Stomach smooth muscle (tissue), 2 donors: ENCODE measurements around the gene CYP2E1.
"Not testable (repeated sequence)": the region's sequence is repeated elsewhere in the genome, so short reads cannot be mapped to it uniquely, and the experiment has no call there.

Experiments used
- H3K27ac ChIP-seq: one replicate; pipeline ENCODE4 v1.7.0; 2013; ENCODE audit warnings: mild to moderate bottlenecking, low read length, inconsistent platforms
- H3K27me3 ChIP-seq, 2 donors: one replicate each; pipeline ENCODE4 v1.7.0; 2013; ENCODE audit warnings: low read length in 2 of 2; ENCODE audit not compliant: insufficient read depth in 2 of 2, control insufficient read depth in 1 of 2
- H3K36me3 ChIP-seq, 2 donors: one replicate each; pipeline ENCODE4 v1.7.0; 2013; ENCODE audit warnings: low read length in 2 of 2; ENCODE audit not compliant: control insufficient read depth in 2 of 2, insufficient read depth in 2 of 2
- H3K4me1 ChIP-seq: one replicate; pipeline ENCODE4 v1.7.0; 2013; ENCODE audit warnings: low read length; ENCODE audit not compliant: control insufficient read depth, insufficient read depth
- H3K4me3 ChIP-seq, 2 donors: one replicate each; pipeline ENCODE4 v1.7.0; 2013; ENCODE audit warnings: low read length in 2 of 2
- H3K9ac ChIP-seq, 2 donors: one replicate each; pipeline ENCODE4 v1.7.0; 2013; ENCODE audit warnings: low read length in 2 of 2, mild to moderate bottlenecking in 1 of 2
- H3K9me3 ChIP-seq, 2 donors: one replicate each; pipeline ENCODE4 v1.7.0; 2013; ENCODE audit warnings: low read length in 2 of 2; ENCODE audit not compliant: control insufficient read depth in 2 of 2
- donor health status: healthy.
- donor health status: Pancreatic carcinoma.

The CYP2E1 gene

DNA sequence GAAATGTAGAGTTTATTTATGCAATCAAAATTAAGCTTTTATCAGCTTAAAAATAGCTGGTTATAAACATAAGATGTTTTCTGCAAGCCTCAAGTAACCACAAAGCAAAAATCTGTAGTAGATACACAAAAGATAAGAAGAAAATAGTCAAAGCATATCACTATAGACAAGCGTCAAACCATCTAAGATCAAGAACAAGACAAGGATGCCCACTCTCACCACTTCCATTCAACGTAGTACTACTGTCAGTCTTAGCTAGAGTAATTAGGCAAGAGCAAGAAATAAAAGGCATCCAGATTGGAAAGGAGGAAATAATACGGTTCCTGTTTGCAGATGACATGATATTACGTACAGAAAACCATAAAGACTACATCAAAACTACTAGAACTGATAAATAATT lies 17.5 kb upstream of the CYP2E1 start:
- no peak overlapping the region for H3K9ac ChIP-seq
- H3K27me3 ChIP-seq = no peaks in the 10 kb centered on the region
- peaks cover 3 to 6% of the 10 kb centered on the region in 2 donors for H3K9me3 ChIP-seq
- no peak overlapping the region for H3K4me3 ChIP-seq
- no peaks in the 10 kb centered on the region for H3K4me1 ChIP-seq
- H3K36me3 ChIP-seq = peaks cover 0 to 2% of the 10 kb centered on the region in 2 donors
- H3K27ac ChIP-seq = no peak overlapping the region

DNA sequence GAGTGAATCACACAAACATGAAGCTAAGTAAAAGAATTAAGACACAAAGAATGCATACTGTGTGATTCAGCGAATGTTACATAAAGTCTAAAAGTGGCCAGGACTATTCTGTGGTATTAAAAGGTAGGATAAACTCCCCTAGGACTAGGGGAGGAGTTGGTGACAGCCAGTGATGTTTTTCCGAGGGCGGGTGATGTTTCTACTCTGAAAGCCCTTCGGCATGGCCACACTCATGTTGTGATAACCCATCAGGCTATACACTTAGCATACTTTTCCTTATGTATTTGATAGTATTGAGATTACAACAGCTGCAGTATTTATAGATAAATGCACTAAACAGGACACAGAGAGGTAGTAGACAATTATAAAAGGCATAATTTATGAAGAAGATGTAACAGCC lies 15.8 kb upstream of the CYP2E1 start:
- H3K4me1 ChIP-seq = no peaks in the 10 kb centered on the region
- H3K27me3 ChIP-seq = no peaks in the 10 kb centered on the region
- H3K36me3 ChIP-seq = peaks cover 0 to 2% of the 10 kb centered on the region in 2 donors
- H3K9me3 ChIP-seq = peaks cover 3 to 6% of the 10 kb centered on the region in 2 donors
- no peak overlapping the region for H3K9ac ChIP-seq
- no peak overlapping the region for H3K4me3 ChIP-seq
- H3K27ac ChIP-seq = no peak overlapping the region

DNA sequence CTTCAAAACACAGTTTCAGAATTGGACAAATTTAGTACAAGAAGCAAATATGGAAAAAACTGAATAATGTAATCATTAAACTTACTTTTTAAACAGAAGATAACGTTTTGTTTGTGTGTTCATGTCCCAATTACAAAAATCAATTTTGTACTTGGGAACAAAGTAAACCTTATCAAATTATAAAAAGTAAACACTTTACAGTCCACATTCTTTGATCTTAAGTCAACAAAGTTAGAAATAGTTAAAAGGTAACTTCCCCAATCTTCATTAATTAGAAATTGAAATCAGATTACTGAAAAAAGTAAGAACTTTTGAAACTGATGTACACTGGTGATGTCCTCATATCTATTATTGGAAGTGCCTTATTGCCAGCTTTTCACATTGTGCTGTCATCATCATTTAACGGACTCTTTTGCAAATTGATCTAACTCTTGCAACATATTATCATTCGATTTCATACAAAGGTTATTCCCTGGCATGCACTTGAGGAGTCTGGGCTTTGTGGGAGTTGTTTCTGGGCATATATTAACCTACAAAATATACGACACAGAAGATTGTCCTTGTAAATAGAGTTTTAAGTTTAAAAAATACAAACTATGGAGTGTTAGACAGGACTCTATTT lies 15.1 kb upstream of the CYP2E1 start:
- peaks cover 3 to 6% of the 10 kb centered on the region in 2 donors for H3K9me3 ChIP-seq
- no peak overlapping the region for H3K9ac ChIP-seq
- H3K4me1 ChIP-seq = no peaks in the 10 kb centered on the region
- no peaks in the 10 kb centered on the region for H3K27me3 ChIP-seq
- H3K36me3 ChIP-seq = peaks cover 0 to 2% of the 10 kb centered on the region in 2 donors
- no peak overlapping the region for H3K4me3 ChIP-seq
- no peak overlapping the region for H3K27ac ChIP-seq

DNA sequence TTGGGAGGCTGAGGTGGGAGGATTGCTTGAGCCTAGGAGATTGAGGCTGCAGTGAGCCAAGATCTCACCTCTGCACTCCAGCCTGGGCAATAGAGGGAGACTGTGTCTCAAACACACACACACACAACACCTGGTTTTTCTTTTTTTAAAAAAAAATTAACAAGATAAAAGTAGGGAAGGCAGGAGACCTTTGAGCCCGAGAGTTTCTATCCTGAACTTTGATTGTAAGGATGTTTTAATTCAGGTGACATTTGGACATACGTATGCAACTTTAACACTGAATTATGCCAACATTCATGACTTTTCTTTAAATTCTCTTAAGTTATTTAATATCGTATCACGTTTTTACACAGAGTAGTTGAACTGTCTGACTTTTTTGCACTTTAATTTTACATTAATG lies 11.7 kb upstream of the CYP2E1 start:
- Histone ChIP-seq H3K4me3 (no peak overlapping the region), H3K36me3 (no peaks in the 10 kb centered on the region), H3K27me3 (no peaks in the 10 kb centered on the region), H3K9me3 (no peaks in the 10 kb centered on the region), H3K4me1 (peaks cover 3% of the 10 kb centered on the region), H3K27ac (no peak overlapping the region), H3K9ac (no peak overlapping the region)

DNA sequence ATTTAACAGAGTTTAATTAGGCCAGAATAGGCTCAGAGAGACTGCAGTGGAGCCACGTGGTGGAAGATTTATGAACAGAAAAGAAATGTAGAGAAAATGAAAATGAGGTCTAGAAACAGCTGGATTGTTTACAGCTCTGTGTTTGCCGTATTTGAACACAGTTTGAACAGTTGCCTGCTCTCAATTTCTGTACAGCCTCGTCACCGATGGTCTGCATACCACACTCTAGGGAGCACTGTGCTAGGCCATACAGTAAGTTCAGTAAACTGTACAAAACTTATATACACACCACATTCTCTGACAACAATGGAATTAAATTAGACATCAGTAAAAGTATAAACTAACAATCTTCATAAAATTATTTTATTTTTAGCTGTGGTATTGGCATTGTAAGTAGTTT lies 11.1 kb upstream of the CYP2E1 start:
- Histone ChIP-seq H3K36me3 (no peaks in the 10 kb centered on the region), H3K27ac (no peak overlapping the region), H3K27me3 (no peaks in the 10 kb centered on the region), H3K9ac (no peak overlapping the region), H3K4me3 (no peak overlapping the region), H3K9me3 (no peaks in the 10 kb centered on the region), H3K4me1 (peaks cover 3% of the 10 kb centered on the region)

DNA sequence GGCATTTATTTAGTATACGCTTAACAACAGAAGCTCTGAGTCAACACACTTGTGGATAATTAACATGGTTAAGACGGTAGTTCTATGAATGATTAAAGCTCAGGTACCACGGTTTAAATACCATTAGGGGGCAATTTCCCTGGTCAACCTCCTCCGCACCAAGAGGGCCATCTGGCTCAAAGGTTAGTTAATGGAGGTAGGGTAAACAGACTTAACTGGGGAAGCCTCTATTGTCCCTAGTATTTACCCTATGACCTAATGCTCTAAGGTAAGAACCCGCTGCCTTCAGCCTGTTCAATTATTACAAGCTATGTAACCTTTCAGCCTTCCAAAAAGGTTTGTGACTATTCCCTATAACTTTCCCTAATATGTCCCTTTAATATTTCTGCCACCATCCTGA lies 8.6 kb upstream of the CYP2E1 start:
- H3K27me3 ChIP-seq, H3K36me3 ChIP-seq, H3K9ac ChIP-seq, H3K4me3 ChIP-seq, H3K9me3 ChIP-seq, H3K27ac ChIP-seq, H3K4me1 ChIP-seq: not testable (repeated sequence)

DNA sequence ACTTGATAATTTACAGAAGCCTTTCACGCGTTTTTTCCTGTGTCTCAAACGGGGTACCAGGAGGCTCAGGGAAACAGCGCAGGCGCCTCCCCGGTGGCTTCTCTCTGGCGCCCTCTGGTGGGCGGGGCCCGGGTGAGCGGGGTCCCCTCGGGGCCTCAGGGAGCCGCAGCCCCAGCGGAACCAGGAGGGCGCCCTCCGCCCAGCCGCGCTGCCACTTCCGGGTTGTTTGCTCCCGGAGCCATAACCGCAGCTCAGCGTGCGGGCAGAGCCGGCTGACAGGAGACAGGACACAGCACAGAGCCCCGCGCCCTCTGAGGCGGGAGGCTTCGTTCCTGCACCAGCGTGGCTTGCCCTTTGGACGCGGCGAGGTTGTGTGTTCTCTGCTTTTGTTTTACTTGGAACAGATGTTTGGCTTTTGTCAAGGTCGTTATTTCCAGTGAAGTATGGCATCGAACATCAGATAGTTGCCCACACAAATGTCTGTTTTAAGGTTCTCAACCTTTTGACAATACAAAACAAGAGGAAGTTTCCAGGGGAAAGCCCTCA lies 6.9 kb upstream of the CYP2E1 start:
- peaks cover 4 to 6% of the 10 kb centered on the region in 2 donors for H3K9me3 ChIP-seq
- peak overlapping the region; percentile 62 to 64 for H3K9ac ChIP-seq
- H3K4me1 ChIP-seq = peaks cover 3% of the 10 kb centered on the region
- H3K27me3 ChIP-seq = no peaks in the 10 kb centered on the region
- H3K27ac ChIP-seq = peak overlapping the region; percentile 32
- H3K4me3 ChIP-seq = peak overlapping the region; percentile 66 to 72
- no peaks in the 10 kb centered on the region for H3K36me3 ChIP-seq

DNA sequence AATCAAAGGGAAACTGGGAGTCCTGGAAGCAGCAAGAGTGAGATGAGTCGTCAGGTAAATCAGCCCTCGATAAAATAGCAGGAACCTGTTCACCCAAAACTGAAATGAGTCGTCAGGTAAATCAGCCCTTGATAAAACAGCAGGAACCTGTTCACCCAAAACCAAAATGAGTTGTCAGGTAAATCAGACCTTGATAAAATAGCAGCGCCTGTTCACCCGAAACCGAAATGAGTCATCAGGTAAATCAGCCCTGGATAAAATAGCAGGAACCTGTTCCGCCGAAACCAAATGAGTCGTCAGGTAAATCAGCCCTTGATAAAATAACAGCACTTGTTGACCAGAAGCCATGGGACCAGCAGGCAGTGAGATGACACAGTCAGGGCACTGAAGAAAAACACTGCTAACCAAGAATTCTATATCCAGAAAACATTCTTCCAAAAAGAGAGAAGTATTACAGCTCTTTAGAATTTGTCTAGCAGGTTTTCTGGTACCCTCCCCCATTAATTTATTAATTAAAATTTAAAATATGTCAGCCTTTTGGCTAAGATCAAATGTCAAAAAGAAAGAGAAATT lies 3.4 kb upstream of the CYP2E1 start:
- Histone ChIP-seq H3K36me3 (no peaks in the 10 kb centered on the region), H3K9ac (no peak overlapping the region), H3K27me3 (peaks cover 14 to 20% of the 10 kb centered on the region in 2 donors), H3K27ac (no peak overlapping the region), H3K4me3 (no peak overlapping the region), H3K9me3 (peaks cover 6 to 8% of the 10 kb centered on the region in 2 donors), H3K4me1 (peaks cover 16% of the 10 kb centered on the region)

DNA sequence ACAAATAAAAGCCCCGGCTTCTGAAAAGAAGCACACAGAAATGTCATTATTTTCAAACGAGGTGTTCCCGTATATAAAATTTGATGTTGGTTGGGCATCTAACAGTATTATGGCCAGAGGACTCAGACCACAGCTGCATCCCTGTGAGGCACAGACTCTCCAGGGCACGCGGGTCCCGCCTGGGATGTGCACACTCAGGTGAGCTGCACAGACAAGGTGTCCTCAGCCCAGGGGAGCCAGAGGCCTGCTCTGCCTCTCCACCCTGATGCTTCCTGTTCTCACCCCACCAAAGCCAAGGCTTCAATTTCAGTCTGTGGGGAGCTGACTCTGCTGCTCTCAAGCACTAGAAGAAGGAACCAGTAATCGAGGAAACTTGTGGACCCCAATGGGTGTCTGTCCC lies 1.7 kb upstream of the CYP2E1 start:
- H3K4me3 ChIP-seq = no peak overlapping the region
- H3K36me3 ChIP-seq = no peaks in the 10 kb centered on the region
- H3K27ac ChIP-seq = no peak overlapping the region
- H3K9ac ChIP-seq = no peak overlapping the region
- H3K4me1 ChIP-seq = peaks cover 20% of the 10 kb centered on the region
- peaks cover 6 to 8% of the 10 kb centered on the region in 2 donors for H3K9me3 ChIP-seq
- H3K27me3 ChIP-seq = peaks cover 23 to 35% of the 10 kb centered on the region in 2 donors

DNA sequence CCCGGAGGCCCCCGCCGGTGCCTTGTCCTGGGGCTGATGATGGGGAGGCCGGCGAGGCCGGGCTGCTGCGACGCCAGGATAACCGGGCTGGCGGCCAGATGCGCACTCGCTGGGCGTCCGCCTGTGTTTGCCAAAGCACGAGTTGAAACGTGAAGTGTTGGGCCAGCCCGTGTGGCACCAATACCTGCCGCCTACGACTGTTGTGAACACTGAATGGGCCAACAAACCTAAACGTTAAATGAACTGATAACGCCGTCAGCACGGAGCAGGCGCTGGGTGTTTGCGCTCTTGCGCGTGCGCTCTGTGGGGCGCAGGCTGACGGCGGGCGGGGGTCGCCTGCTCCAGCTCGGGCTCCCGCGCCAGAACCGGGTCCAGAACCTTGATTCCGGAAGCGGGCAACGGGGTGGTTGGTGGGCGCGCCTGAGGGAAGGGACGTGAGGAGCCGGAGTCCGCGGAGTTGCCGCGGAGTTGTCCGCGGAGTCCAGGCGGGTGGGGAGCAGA lies 658 bp downstream of the CYP2E1 start:
- Histone ChIP-seq H3K4me3 (peak overlapping the region in 1 of 2 donors; percentile 60), H3K9me3 (peaks cover 6 to 8% of the 10 kb centered on the region in 2 donors), H3K27ac (no peak overlapping the region), H3K9ac (no peak overlapping the region), H3K4me1 (peaks cover 20% of the 10 kb centered on the region), H3K36me3 (peaks cover 0 to 2% of the 10 kb centered on the region in 2 donors), H3K27me3 (peaks cover 25 to 39% of the 10 kb centered on the region in 2 donors)
